HG02588 (cell line): ENCODE measurements around the gene JPH2.

ENCODE experiments used
- ATAC-seq: cut with Tn5 transposase; IDR thresholded peaks from one replicate; pipeline ENCODE4 v1.9.1; 2021; ENCODE audit warnings: mild to moderate bottlenecking, moderate library complexity; ENCODE audit not compliant: unreplicated experiment

Gene JPH2

DNA sequence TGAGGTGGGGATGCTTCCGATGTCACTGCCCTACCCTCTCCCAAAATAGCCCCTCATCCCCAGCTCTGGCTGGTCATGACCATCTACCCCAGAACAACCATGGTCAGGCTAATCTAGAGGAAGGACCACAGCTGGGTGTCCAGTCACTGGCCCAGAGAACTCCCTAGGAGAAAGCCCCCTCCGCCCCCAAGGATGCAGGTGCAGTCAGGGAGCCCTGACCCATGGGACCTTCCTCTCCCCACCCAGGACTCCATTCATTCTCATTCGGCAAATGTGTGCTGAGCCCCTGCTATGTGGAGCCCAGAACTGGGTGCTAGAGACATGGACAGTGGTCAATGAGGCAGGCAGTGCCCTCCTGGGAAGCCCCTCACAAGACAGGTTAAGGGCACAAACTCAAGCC lies 60.5 kb downstream of the JPH2 start:
- no peak for ATAC-seq

DNA sequence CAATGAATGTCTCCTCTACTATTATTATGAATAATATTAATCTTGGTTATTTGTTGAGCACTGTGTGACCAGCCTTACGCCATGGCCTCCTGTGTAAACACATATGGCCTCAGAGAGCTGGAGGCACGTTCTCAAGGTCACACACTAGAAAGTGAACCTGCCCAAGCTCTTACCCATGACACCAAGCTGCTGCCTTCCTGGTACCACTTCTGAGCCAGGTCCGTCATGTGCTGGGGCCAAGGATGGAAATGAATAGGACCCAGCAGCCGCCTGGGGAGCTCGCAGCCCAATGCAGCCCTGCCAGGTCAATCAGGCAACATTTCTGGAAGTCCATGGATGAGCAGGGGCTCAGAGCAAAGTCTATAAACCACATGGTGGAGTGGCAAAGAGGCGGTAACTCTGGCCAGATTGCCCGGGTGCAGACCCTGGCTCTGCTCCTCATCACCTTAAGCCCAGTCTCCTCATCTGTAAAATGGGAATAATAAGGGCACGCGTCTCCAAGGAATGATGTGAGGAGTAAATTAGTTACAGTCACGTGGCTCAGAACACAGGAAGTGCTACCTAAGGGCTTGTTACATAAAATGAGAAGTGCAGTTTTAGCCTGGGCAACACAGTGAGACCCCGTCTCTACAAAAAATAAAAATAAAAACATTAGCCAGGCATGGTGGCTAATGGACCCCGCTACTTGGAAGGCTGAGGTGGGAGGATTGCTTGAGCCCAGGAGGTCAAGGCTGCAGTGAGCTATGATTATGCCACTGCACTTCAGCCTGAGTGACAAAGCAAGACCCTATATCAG lies 61.5 kb downstream of the JPH2 start:
- no peak for ATAC-seq

DNA sequence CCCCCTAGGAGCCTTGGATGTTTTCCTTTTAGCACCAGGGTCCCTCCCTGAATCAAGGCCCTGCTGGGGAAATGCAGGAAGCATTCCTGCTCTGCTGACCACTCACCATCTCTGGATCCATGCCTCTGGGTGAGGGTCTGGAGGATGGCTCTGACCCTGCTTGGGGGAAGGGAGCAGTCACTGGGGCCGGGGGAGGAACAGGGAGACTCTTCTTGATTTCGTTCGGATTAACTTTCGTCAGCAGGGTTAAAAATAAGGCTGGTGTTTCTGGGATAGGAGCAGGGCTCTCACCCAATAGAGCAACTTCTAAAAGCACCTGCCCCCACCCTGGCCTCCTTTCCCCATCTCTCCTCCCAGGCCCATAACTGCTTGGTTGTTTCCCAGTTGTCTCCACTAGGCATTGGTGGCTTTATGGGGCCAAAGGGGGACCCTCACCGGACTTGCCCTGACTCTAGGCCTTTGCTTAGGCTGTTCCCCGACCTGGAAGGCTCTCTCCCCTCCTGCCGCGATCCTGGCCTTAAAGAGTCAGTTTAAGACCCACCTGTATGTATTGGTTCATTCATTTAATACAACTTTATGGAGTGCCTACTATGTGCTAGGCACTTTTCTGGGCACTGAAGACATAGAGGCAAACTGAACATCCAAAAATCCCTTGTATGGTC lies 63.0 kb downstream of the JPH2 start:
- no peak for ATAC-seq

DNA sequence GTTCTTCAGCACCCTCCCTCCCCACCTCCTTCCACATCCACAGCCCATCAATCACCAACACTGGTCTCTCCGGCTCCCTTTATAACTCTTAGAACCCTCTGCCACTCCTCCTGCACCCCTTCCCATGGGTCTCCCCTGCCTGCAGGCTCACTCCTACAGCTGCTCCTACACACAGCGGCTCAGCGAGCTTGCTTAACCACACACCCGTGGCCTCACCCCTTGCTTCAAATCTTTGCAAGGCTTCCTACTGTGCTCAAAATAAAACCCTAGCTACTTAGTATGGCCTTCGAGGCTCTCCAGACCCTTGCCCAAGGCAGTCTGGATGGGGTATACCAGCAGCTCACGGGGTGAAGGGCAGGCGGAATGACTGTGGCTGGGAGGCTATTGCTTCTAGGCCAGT lies 63.7 kb downstream of the JPH2 start:
- ATAC-seq = no peak

DNA sequence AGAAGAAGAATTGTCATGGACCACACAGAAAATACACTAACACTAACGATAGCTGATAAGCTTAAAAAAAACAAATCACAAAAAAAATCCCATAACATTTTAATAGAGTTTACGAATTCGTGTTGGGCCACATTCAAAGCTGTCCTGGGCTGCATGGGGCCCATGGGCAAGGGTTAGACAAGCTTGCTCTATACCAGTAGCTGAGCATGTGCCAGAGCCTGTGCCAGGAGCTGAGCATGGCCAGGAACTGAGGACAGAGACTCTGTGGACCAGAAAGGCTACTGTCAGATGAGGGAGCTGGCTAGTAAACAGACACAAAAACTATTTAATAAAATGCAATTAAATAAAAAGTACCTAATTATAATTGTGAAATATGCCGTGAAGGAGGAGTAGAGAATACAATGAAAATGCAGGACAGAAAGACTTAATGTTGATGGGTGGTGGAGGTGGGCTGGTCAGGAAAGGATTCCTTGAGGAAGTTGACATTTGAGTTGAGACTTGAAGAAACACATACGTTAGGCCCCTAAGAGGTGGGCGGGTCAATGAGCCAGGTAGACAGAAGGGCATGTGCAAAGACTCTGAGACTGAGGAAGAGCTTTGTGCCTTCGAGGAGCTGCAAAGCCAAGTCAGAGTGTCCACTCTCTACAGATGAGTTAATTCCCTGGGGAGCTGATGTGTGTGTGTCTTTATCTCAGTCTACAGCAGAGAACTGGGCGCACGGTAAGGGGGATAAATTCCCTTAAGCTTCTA lies 66.1 kb downstream of the JPH2 start:
- no peak for ATAC-seq

DNA sequence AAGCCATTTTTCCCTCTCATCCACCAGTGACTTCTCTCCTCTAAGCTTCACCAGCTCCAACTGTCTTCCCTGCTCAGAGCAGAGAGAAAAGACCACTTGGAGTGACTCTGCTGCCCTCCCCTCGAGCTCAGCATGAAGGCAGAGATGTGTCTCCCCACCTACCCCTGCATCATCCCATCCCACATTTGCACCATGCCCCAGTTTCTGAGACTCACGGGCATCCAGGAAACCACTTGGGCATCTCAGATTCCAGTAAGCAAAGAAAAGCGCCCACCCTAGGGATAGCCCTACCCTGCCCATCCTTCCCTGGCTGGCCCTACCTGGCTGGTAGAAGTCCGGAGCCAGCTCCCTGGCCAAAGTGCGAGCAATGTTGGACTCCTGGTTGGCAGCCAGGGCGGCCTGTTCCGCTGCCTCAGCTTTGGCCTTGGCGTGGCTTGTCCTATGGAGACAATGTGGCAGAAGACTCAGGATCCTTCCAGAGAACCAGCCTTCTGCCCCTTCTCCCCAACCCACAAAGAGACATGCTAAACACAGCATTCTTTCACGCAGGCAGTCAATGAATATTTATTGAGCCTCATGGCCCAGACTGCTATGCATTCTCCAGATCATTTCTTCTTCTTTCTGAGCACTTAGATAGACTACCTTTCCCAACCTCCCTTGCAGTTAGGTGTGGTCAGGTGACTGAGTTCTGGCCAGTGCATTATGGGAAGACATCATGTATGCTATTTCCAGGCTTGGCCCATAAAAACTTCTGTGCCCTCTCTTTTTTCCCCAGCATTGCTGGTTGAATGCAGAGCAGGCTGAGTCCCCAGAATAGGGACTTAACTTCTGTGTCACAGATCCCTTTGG lies 68.6 kb downstream of the JPH2 start:
- no peak for ATAC-seq

DNA sequence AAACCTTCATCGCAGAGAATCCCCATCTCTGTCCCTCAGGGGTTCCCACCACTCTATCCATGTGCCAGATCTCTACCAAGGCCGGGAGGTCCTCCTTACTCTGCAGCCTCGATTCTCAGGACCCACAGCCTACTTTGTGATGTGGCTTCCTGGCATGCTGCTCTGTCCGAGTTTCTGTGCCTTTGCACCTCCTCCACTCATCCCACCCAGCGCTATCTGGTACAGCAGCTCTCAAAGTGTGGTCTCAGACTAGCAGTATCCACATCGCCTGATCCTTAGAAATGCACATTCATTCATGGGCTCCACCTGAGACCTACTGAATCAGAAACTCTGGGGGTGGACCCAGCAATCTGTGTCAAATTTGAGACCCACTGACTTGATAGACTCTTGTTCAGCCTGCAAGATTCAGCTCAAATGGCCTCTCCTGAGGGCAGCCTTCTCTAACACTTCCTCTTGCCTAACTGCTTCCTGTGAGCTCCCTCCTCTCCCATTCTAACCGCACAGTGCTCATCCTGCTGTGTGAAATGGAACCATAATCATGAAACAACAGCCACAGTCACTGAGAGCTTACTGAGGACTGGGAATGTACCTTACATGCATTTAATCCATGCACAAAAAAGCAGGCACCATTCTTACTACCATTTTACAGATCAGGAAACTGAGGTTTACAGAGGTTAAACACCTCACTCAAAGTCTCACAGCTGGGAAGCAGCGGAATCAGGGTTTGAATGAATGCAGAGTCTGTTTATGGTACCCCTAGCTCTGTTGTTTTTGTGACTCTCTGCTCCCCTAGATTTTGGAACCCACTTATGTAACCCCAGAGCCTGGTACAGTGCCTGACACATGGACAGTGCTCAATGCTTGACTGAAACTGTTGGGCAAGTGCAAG lies 69.4 kb downstream of the JPH2 start:
- no peak for ATAC-seq

DNA sequence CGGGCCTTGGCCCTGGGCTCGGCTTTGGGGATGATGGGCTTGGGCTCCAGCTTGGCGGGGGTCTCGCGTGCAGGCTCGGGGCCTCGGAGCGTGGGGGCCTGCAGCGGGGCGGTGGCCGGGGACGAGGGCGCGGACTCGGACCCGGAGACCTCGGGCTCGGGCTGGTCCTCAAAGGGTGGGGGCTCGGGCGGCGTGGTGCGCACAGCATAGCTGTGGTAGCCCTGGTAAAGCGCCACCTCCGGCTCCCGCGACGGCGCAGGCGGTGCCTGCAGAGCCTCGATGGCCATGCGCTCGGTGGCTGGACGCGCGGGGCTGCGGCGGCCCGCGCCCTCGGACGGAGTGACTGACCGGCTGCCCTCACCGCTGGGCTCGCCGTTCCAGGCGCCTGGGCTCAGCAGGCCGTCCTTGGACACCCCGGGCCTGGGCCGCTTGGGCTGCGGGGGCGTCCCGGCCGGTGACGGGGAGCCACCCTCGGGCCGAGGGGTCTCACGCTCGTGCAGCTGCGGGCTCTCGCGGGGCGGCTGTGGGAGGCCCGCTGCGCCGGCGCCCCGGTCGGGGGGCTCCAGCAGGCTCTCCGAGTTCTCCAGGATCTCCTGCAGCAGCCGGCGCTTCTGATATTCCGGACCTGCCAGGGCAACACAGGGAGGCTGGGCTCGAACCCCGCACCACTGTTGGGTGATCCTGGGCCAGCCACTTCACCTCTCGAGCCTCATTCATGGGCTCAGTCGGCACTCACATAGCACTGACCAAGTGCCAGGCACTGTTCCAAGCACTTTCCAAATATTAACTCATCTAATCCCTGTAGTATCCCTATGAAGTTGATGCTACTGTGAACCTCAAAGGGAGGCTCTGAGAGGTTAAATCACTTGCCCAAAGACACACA lies 71.0 kb downstream of the JPH2 start:
- no peak for ATAC-seq

DNA sequence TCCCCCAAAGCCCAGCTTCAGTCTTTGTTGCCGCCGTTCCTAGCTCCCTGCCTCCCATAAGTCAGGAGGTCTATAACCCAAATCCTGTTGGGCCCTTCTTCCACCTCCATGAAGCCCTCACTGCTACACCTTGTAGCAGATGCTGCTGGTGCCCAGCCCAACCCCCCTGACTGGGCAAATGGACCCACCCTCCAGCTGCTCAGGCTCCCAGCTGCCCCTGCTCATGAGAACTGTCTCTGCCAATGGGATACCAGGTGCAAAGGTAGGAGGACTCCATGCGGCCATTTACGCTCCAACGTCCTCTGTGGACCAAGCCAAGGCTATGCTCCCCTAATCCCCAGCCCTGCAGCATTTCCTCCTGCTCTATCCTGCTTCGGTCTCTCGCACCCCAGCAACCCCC lies 71.8 kb downstream of the JPH2 start:
- ATAC-seq = no peak

DNA sequence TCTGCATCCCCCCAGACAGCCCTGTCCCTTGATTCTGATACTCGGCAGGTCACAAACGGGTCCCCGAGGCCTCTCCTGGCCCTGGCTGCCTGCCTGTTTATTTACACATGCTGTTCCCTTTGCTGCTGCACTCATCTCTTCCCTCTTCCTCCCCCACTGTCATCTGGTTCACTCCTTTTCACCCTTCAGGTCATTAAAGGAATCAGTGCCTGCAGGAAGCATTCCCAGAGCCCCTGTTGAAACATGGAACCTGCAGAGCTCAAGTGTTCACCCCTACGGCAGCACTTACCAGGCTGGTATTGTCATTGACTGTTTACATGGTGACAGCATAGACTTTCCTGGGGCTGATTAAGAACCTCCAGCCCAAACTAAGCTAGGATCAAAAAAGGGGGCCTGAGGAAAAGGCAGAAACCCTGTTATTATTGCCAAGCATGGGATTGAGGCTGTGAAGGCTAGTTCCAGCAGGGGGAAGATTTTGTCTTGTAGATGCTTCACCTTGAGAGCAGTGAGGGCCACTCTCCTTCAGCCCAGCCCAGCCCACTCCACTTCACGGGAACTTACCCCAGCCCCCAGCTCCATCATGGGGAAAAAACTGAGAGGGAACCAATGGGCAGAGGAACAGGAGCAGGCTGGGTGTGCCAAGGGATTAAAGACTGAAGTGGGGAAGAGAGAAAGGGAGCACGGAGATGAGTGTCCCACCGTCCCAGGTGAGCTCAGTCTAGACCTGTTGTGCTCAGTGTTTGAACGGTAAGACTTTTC lies 73.2 kb downstream of the JPH2 start:
- ATAC-seq = no peak

DNA sequence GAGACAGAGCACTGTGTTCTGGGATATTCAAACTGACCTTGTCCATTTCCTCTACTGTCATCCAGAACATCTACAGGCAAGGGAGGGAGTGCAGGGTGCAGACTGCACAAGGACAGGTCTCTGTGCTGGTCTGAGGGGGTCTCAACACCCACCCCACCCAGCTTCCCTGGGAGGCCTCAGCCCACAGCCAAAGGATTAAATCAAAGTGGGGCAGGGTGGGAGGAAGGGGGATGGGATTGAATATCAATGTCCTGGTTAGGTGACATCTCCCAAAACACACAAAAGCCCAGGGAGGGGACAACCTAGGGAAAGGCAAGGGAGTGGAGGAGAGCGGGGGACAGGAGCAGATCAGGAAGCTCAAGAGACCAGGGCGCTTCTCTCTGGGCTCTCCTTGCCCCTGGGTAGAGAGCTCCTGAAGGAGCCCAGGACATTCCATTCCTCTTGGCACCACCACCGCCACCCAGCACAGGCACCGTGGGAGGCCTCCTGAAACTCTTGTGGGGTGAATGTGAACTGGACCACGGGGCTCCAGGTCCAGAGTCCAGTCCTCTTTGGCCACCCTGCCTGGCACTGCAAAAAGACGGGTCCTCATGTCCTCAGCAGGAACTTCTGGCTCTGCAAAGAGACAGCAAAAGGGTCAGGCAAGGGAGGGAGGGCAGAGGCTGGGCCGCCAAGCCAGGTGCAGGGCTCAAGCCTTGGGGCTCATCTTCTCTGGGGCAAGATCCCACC lies 73.9 kb downstream of the JPH2 start:
- ATAC-seq = no peak

DNA sequence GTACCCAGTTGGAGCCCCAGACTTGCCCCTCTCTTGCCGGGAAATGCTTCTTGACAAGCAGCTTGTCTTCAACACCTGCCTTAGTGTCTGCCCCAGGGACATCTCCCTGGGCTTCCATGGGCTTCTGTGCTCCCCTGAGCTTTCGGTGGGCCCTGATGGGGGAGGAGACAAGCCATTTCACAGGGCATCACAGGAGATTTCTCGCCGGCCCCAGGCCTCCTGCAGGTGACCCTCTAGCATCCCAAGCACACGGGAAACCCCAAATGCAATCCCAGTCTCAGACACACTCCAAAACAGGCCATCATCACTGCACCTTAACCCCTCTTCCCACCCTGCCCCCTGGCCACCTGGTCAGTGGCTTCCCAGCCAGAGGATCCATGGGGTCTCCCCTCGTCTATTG lies 74.5 kb downstream of the JPH2 start:
- ATAC-seq = no peak

DNA sequence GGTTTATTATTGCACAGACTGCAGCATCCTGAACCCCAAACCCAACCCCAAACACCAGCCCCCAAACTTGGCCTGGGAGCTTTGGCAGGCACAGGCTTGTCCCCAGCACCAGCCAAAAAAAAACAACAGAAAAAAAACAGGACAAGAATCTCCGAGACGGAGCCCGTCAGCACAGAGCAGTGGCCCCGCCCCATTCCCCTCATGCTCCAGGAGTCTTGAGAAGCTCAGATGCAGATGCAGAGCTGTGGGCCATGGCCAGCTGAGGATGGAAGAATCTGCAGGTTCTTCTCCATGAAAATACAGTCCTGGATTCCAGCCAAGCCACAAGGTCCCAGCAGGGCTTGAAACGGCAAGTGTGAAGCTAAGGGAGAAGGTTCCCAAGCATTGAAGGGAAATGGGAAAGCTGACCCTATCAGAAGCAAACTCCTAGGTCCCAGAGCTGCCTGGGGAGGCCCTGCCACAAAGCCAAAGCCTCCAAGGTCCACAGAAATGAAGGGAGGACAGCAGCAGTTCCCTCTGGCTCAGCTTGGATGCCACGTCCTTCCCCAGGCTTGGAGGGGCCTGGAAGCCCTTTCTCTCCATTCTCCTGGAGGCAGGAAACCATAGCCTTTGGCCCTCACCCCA lies 75.2 kb downstream of the JPH2 start:
- no peak for ATAC-seq

DNA sequence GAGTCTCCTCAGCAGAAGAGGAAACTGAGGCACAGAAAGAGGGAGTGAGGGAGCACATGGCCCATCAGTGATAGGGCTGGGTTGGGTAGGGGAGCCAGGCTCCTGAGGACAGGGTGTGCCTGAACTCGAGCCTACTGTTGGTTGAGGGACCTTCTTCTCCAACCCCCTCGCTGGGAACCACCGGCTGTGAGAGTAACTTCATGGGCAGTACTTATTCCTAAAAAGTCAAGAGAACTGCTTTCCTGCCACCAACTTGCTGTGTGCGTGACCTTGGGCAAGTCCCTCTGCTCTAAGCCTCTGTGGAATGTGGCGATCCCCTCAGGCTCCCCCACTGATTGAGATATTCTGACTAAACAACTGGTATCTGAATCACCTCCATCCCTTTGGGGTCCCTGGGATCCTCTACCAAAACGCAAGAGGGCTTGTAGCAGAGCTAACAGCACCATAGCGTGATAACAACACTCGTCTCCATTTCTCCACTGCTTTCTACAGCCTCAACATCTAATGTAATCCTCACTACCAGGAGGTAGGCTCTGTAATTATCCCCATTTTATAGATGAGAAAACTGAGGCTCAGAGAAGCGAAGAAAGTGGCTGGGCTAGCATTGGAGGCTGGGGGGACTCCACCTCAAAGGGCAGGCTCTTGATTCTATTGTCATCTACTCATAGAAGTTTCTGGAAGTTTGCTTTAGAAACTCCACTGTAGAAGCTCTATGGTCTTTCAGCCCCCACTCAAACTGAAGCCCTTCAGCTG lies 76.0 kb downstream of the JPH2 start:
- ATAC-seq = no peak

DNA sequence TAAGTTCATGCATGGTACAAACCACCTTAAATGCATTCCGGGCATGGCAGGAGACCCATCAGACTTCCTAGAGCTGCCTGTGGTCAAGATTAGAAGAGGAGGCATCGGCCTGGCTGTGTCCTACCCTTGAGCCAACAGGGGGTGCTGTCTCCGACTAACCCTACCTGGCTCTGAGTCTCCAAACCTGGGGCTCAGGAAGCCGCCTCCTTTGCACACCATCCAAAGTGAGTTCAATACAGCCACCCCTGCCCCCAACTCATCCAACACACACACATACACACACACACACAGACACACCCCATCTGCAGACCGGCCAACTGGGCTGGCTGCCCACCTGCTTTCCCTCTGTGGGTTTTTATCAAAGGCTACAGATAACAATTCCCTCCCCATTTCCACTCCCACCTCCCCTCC lies 77.0 kb downstream of the JPH2 start:
- ATAC-seq = no peak

DNA sequence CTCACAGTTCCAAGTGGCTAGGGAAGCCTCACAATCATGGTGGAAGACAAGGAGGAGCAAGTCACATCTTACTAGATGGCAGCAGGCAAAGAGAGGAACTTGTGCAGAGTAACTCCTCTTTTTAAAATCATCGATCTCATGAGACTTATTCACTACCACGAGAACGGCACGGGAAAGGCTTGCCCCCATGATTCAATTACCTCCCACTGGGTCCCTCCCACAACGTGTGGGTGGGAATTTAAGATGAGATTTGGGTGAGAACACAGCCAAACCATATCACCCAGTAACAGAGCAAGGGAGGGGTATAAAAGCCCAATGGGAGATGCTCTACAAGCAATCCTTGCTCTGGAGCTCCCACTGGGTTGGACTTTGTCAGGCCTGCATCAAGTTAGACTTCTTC lies 80.4 kb downstream of the JPH2 start:
- no peak for ATAC-seq
